Subcutaneous adipose tissue (tissue), 4 donors: ENCODE measurements around the gene MAP4K5. TPM values are rescaled to one million over a fixed set of nuclear protein-coding genes. Genes with fewer than 3 reads are reported as not detected.

Experiments
- total RNA-seq, 4 donors: library from RNA; depleted of rRNA; stranded (reverse); fragments of >200 nt; gene quantifications; one replicate each; pipeline ENCODE4 v1.1.0, GENCODE V29; 2016
- TF ChIP-seq, protein P1 (sequence below): fragments of 450-650 bp; IDR thresholded peaks from one replicate; pipeline ENCODE4 v1.5.1; 2016; ENCODE audit warnings: low read depth, mild to moderate bottlenecking, control low read depth, antibody characterized with exemption, moderate library complexity

The MAP4K5 gene
- total RNA-seq, 4 donors from 2014 or later: 78.3 to 139 (median 120) TPM

DNA sequence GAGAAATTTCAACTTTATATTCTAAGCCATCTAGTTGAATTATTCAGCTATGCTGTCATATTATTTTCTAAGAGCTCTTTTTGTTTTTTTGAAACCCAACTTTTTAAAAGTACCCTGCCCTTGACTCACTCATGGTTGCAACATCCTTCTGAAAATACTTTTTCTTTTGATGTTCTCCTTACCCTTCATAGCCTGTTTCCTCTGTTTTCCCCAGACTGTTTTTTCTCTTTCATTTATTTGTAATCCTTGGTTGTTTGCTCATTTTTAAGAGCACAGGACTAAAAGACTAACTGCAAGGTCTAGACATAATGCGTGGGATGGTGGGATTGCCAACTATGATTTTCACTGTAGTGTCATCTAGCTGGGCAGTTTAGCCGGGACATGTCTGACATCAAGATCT lies 114.5 kb downstream of the MAP4K5 start:
- TF ChIP-seq, protein P1, sequence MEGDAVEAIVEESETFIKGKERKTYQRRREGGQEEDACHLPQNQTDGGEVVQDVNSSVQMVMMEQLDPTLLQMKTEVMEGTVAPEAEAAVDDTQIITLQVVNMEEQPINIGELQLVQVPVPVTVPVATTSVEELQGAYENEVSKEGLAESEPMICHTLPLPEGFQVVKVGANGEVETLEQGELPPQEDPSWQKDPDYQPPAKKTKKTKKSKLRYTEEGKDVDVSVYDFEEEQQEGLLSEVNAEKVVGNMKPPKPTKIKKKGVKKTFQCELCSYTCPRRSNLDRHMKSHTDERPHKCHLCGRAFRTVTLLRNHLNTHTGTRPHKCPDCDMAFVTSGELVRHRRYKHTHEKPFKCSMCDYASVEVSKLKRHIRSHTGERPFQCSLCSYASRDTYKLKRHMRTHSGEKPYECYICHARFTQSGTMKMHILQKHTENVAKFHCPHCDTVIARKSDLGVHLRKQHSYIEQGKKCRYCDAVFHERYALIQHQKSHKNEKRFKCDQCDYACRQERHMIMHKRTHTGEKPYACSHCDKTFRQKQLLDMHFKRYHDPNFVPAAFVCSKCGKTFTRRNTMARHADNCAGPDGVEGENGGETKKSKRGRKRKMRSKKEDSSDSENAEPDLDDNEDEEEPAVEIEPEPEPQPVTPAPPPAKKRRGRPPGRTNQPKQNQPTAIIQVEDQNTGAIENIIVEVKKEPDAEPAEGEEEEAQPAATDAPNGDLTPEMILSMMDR: no peak

GRCh38 chr14:50410921-50411320 lies 121.4 kb downstream of the MAP4K5 start:
- TF ChIP-seq, protein P1: no peak

- TF ChIP-seq, protein P1: no peak
These were observed 122.3 kb downstream of the MAP4K5 start for GRCh38 chr14:50410071-50410470.

DNA sequence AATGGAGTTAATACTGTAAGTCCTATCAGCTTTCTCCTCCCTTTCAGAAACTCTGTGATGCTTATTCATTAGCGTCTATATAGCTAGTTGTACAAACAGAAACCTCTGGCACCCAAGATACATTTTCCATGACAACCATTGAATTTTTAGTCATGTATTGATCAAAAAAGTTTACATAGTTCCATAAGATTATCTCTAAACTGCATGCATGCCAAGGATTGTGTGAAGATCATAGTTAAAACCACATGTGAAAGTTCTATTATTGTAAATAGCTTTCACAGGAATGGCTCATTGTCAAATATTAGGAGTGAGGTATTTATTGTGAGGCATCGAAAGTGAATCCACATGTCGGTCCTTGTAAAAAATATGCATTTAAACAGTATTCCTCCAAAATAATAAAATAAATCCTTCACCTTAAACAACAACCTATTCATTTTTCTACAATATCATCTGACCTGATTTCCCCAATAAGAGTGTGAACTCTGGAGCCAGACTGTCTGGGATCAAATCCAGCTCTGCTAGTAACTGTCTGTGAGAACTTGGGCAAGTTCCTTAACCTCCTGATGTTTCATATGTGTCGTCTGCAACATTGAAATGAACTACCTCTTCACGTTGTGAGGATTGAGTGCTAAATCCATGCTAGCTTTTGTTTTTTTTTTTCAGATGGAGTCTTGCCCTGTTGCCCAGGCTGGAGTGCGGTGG lies 125.1 kb downstream of the MAP4K5 start:
- TF ChIP-seq, protein P1: no peak

DNA sequence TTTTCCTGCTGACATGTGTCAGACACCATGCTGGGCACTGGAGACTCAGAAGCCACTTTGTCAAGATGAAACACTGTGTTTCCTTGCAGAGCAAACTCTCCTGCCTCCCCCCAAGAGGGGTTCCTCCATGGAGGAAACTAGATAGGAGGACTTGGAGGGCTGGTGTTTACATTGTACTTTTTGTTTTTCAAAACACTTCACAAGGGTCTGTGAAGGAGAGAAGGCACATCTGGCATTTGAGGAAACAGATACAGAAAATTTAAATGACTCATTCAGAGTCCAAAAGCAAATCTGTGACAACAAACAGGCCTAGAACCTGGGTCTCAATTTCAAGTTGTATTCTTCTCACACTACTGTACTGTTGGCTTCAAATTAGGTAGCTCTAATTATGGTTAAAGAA lies 128.9 kb downstream of the MAP4K5 start:
- TF ChIP-seq, protein P1: no peak

- TF ChIP-seq, protein P1: no peak
These were observed 129.4 kb downstream of the MAP4K5 start for GRCh38 chr14:50402965-50403364.

DNA sequence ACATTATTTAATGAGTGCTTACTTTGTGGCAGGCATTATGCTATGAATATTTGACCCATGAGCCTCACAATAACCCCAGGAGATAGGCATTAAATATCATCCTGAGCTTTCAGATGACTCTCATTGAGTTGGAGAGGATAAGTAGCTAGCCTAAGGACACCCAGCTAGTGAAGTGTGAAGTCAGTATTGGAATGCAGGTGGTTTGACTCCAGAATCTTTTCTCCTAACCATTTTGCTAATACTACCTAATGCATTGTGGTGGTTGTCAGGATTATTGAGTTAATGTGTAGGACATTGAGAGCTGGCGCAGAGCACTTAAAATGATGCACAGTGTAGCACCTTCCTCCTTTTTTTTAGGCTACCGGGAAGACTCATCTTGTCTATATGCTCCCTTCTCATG lies 131.9 kb downstream of the MAP4K5 start:
- TF ChIP-seq, protein P1: no peak
